HG02759 (cell line): Measurements from ENCODE around the gene OCRL.
A peak's percentile ranks its signal among the peaks of the same experiment; 100 is the strongest.
"Not testable (repeated sequence)": the region's sequence is repeated elsewhere in the genome, so short reads cannot be mapped to it uniquely, and the experiment has no call there.

Source experiments
- ATAC-seq: cut with Tn5 transposase; IDR thresholded peaks from one replicate; pipeline ENCODE4 v1.9.1; 2021; ENCODE audit warnings: mild to moderate bottlenecking, moderate library complexity; ENCODE audit not compliant: unreplicated experiment

Gene OCRL

DNA sequence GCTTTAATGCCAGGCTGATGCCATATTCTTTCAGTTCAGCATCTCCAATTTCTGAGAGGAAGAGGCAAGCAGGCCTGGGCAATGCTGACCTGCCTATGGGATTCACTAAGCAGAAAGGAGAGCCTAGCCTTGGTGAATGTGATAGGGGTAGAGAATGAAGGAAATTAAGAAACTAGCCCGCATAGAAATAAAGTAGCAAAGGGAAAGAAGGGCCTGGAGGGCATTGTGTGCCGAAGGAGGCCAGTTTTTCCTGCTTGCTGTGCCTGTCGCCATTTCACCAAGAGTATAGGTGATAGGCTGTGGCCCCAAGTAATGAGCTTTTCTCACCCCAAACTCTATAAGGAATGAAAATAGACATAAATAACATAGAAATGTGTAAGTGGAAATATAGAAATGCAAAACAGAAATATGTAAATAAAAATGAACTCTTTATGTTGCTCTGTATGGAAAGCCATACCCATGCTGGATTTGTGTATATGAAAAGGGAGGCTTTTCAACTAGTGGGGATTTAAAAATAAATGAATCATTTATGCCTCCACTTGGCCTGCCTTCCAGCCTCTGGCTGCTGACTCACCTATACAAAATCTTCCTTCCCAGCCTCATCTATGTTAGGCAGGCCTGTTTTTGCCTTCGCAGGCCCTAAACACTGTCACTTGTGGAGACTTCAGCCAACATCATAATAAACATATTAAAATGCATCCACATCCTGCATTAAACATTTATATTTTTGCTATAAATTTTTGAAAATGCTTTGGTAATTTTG lies 5.1 kb upstream of the OCRL start:
- no peak for ATAC-seq

DNA sequence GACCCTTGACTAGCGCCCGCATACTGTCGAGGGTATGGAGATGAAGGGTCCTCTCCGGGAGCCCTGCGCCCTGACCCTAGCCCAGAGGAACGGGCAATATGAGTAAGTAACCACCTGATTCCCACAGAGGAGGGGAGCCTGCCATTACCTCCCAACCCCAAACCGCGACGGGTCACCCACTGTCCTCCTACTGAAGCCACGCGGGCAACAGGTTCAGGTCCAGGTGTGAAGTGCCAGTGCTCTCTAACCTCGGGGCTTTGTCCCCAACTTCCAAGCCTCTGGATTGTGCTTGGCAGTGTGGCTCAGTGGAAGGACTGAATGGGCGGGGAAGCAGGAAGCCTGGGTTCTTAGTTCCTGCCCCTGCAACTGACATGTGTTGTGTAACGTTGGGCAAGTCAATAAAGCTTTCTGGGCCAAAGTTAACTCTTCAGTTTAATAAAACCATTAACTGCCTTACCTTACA lies 694 bp downstream of the OCRL start:
- ATAC-seq = peak; percentile 47

DNA sequence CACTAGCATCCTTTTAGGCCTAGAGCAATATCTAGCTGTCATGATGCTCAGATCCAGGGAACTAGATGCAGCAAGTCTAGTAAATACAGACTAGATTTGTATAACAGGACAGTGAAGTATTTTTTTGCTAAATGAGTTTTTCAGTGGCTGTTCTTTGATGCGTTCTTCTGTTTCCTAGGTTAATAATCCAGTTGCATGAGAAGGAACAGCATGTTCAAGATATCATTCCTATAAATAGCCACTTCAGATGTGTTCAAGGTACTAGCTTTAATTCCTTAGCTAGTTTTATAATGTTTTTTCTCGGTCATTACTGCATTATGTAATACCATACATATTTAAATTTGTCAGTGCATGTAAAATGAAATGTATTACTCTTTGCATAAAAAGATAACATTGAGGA lies 4.7 kb downstream of the OCRL start:
- ATAC-seq = no peak

DNA sequence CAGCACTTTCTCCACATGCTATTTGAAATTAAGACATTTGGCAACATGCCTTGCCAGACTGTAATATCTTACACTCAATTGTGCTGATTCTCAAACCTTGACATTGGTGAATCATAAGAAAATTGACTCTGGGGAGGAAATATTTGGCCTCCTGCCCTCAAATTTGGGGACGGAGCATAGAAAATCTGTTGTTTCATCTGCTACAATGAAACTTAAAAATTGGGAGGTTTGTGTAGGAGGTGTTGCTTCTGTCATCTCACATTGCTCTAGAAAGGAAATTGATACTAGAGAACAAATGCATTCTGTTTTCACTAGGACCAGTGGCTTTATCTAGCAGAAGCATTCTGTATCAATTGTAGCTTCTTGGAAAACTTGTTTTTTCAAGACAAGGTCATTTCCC lies 5.3 kb downstream of the OCRL start:
- no peak for ATAC-seq

DNA sequence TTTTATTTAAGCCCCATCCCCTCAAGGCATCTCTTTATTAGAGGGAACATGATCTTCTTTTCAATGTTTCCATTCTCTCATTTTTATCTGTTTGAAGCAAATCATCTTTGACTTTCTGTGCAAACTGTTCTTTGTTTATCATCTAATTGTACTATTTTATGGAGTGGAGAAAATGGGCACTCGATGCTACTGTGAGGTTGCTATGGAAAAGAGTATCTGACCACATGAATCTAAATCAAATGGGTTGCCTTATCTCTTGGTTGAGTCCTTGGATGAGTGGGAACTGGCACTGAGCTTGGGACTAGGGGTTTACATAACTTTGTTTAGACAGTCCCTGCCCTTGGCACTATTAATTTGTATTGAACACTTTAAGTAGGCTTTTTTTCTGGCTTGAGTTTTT lies 9.1 kb downstream of the OCRL start:
- no peak for ATAC-seq

DNA sequence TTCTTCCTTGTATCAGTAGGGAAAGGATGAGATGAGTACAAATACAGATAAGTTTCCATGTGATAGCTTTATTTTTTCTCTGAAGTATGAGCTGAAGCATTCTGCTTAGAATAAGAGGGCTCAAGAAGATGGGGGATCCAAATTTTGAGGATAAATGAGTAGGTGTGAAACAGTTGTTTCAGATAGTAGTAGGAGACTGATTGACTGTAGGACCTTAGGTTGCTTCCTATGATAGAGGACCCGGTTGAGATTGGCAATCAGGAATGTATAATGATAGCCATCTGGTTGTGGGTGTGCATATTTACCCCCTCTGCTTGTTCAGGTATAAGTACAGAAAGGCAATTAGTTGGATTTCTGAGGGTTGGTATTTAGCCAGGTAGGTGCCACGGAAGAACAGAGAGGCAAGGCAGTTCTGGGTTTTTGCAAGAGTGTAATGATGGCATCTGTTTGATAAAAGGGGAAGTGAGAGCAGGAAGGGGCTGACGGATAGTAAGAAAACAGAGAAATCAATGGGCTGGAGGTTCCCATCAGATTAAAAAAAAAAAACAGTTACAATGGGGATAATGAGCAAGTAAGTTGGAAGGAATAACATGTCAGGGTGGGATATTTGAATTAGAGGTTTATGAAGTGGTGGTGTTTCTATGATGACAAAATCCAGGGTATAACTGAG lies 13.7 kb downstream of the OCRL start:
- ATAC-seq = peak; percentile 99

DNA sequence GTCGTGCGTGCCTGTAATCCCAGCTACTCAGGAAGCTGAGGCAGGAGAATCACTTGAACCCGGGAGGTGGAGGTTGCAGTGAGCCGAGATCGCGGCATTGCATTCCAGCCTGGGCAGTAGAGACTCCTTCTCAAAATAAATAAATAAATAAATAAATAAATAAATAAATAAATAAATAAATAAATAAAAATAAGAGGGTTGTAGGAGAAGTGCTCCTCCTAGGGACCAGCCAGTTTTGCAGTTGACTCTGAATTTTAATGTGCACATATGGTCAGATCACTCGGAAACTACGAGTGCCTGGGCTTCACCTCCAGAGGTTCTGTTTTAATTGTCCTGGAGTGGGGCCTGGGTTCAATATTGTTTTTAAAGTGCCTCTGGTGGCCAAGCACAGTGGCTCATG lies 14.8 kb downstream of the OCRL start:
- not testable (repeated sequence) for ATAC-seq

DNA sequence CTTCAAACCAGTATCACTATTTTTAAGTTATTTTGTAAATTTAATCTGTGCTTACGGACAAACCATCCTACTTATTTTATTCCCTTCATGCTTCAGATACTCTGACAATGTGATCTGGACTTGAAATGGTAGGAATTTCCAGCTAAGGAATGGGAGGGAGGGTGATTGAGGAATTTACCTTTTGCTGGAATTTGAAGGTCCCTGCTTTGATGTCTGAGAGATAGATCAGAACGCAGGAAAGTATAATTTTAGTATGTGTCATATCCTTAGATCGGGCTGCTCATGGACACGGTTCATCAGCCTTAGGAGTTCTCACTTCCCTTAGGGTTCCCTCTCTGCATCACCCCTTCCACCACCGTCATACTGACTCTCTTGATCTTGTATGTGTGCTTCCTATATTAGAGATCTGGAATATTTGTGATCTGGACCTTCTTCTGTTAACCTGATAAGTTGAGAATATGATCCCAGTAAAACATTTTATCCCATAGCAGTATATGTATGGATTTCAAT lies 16.8 kb downstream of the OCRL start:
- no peak for ATAC-seq

DNA sequence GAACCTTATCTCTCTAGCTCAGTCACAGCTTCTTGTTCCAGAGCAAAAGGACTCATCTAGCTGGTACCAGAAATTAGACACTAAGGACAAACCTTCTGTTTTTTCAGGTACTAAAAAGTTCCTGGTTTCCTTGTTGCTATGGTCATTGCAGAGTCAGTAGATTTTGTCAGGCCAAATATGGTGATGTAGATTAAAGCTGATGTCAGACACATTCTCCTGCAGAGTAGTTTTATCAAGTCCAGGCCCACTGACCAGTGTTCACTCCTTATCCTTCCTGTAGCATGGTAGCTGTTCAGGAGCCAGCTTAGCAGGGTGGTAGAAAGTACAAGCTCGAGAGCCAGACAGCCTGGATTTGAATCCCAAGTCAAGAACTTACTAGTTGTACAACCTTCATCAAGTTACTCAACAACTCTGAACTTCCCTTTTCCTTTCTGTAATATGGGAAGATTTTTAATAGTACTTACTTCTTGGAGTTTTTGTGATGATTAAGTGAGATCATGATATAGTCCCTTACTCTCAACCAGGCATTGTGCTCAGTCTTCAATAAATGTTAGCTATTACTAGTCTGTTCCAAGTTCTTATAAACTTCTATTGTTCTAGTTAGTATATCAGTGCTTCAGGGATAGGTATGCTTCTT lies 17.9 kb downstream of the OCRL start:
- ATAC-seq = no peak

DNA sequence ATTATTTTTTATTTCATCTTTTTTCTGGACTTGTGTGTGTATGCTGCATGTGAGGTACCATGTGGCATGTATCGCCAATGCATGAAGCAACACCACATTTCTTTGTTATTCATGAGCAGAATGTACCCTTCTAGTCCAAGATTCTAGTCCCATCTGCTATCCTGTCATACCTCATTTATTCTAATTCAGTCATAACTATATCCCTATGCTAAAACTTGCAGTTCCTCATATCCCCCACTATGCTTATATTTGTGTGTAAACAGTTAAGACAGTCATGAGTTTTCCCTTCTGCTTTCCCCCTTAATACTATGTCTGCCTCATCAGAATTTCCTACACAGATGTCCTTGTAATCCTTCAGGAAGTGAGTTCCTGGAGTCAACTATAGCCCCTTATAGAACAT lies 19.7 kb downstream of the OCRL start:
- ATAC-seq = no peak

DNA sequence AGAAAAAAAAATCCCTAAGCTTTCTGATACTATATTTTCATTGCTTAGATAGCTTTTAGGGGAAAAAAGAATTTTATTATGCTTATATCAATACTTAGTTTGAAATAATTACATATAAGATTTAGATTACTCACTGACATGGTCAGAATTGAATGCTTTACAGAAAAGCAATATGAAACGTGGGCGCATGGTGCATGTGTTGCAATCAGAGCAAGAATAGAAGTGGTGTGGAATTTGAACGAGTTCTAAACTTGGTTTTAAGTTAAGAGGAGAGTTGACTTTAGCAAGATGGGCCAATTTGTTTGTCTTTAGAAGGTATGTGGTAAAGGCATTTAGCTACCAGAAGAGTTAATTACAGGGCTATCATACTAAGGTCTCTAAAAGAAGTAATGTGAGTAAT lies 21.4 kb downstream of the OCRL start:
- no peak for ATAC-seq

DNA sequence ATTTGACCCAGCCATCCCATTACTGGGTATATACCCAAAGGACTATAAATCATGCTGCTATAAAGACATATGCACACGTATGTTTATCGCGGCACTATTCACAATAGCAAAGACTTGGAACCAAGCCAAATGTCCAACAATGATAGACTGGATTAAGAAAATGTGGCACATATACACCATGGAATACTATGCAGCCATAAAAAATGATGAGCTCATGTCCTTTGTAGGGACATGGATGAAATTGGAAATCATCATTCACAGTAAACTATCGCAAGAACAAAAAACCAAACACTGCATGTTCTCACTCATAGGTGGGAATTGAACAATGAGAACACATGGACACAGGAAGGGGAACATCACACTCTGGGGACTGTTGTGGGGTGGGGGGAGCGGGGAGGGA lies 24.3 kb downstream of the OCRL start:
- ATAC-seq = not testable (repeated sequence)

DNA sequence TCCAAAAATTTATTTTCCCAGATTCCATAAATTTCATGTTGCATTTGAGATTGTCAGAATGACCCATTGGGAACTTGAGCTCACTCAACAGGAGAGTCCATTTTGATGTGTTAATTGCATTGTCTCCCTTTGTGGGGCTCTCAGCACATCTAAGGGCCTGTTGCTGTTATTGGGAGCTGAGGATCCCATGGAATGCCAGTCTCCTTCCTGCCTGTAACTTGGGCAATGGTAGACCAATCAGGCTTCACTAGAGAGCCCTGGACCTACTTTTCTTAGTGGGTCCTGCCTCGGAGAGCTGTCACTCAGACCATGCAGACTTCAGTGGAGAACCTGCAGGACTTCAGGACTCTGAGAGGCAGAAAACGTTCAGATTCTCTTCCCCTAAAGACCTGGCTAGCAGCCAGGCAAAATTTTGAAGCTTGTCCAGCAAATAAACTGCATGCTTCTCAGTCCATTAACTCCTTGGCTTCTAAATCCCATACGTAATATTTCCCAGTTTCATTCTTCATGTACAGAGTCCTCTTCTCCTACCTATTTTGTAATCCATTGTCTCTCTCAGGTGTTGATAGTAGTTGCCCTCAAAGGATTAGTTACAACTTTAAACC lies 25.1 kb downstream of the OCRL start:
- ATAC-seq = no peak

DNA sequence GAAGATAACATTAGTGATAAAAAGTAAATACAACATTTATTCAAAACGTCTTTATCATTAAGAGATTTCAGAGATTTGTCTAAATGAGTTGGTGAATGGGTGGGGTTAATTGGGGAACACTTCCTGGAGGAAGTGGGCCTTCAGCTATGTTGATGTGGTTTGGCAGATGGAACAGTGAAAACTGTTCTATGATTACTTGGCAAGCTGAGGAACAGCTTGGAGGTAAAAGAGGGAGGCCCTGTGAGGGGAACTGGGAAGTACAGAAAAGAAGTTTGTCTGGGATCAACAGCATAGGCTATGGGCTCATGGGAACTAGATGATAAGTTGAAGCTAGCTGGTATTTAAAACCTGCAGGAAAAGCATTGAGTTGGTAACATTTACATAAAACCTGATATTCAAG lies 26.0 kb downstream of the OCRL start:
- ATAC-seq = no peak

DNA sequence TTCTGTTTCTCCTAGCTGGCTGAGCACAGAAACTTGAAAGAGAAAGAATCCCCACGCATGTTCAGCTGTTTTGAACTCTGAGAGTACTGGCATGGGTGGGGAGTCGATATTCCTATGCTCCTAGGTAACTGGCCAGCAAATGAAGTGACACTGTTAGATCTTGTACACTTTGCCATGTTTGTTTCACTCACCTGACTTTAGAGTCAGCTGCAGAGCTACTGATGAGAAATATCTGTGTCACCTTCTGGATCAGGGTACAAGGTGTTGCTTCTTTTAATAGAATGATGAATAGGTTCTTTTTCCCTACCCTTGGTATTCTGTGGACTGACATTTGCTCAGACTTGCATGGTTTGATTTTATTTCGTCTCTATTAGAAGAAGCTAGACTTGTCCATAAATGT lies 28.3 kb downstream of the OCRL start:
- no peak for ATAC-seq

DNA sequence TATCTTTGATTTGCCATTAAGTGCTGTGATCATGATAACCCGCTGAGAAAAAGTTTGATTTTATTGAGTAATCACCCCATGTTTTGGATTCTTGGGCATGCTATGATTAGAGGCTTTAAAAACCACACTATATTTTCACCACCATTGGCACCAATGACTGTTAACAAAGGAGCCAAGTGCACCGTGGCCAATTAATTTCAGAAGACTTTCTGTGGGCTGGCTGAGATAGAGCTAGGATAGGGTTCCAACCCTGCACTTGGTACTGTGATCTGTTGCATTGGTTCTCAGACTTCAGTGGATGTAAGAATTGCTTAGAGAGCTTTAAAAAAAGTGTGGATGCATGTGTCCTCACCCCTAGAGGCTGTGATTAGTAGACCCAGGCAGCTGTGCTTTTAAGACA lies 32.4 kb downstream of the OCRL start:
- no peak for ATAC-seq

DNA sequence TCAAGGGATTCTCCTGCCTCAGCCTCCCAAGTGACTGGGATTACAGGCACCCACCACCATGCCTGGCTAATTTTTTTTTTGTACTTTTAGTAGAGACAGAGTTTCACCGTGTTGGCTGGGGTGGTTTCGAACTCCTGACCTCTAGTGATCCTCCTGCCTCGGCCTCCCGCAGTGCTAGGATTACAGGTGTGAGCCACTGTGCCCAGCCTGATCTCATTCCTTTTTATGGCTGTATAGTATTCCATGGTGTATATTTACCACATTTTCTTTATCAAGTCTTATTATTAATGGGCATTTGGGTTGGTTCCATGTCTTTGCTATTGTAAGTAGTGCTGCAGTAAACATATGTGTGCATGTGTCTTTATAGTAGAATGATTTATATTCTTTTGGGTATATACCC lies 33.6 kb downstream of the OCRL start:
- not testable (repeated sequence) for ATAC-seq

DNA sequence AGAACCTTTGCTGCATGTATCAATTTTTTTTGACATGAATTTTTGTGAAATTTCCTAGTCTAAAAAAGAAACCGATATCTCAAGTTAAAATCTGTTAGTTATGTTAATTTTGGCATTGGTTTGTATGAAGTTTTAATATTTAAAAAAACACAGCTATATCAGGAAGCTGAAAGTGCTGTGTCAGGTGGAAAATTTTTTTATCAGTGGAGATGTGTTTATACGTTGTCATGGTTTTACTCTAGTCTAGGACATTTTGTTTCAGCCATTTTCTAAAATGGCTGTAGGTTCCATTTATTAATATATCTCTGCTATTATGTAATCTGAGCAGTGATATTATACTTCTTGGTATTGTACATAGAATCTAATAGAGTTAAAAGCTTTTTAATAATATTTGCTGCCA lies 34.2 kb downstream of the OCRL start:
- ATAC-seq = no peak

DNA sequence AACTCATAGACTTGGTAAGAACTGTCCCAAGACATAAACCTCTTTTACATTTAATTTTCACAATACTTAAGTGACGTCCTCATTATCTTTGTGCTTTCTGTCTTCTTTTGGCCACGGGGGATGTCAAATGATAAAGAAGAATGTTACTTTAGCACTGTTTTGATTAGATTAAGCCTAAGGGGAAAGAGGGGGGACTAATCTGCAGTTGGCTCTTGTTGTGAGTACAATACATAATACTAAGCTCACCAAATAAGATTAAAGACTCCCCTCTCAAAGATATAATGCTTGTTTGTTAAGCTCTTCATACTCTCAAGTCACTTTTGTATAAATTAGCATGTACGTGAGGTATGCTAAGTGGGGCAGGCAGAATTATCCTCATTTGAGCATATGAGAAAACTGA lies 36.5 kb downstream of the OCRL start:
- ATAC-seq = no peak

DNA sequence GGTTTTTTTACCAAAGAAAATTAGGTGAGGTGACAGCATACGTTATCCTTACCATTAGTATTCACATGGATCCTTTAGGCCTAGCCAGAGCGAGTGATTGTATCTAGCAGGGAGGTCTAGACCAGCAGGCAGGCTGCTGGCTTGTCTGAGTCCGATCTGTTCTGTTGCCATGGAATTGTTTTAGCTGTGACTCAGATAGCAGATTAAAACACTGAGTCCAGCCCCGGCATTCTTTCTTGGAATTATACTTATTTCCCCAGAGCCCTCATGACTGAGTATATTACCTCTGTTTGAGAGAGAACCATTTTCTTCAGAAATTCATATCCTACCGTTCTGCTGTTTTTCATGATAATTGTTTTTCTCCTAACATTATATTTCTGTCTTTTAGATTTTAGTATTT lies 37.4 kb downstream of the OCRL start:
- no peak for ATAC-seq

DNA sequence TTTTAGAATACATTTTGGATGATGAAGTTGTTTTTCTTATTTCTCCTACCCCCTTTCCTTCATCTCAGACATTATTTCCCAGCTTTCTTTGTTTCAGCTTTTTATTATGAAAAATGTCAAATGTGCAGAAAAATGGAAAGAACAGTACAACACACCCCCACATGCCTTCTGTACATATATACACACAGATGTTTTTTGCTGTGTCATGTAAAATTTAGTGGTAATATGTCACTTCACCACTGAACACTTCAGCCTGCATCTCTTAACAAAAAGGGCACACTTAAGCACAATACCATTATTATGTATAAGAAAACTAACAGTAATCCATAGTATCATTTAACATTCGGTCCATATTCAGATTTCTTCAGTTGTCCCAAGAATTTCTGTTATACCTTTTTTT lies 37.8 kb downstream of the OCRL start:
- no peak for ATAC-seq

DNA sequence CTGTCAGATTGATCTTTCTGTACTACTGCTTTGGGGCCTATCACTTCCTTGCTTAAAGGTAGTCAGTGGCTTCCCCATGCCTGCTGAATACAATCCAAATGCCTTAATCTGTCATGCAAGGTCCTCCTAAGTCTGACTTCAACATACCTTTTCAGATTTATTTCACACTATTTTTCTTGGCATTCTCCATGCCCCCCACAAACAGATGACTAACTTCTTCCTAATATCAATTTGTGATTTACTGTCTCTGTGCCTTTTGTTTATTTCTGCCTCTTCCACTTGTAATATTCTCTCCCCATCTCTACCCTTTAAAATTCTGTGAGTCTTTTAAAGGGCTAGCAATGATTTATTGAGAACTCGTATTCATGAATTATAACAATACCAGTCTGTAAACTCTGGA lies 41.8 kb downstream of the OCRL start:
- no peak for ATAC-seq
